Measurements from ENCODE around the gene EGFL6.

The EGFL6 gene

DNA sequence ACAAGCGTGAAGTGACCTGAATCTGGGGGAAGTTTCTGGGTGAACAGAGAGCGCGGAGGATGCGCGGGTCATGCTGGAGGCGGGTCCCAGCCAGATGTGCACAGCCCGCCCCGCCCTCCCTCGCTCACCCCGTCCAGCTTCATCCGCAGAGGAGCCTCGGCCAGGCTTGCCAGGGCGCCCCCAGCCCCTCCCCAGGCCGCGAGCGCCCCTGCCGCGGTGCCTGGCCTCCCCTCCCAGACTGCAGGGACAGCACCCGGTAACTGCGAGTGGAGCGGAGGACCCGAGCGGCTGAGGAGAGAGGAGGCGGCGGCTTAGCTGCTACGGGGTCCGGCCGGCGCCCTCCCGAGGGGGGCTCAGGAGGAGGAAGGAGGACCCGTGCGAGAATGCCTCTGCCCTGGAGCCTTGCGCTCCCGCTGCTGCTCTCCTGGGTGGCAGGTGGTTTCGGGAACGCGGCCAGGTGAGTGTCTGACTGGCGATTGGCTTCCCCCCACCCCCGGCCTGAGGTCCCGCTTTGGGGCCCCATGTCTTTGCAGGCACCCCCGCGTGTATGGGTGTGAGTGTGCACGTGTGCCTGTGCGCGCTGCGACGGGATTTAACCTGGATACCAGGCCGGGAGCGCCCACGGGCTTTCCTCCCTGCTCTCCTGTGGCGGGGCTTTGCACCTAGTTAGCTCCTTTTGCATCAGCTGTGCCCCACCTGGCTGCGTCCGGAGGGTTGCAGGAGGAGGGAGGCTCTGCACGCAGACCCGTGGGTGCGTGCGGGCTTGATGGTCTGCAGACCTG, at the start of gene EGFL6:
TSS of gene EGFL6 (plus strand) at position 123 of the 782 bp plus-strand sequence. CDS start at position 384, 261 bp downstream.
- in situ Hi-C loops (cut with HindIII; ENCODE audit: low sequenced_read_pairs) = no loop called here

DNA sequence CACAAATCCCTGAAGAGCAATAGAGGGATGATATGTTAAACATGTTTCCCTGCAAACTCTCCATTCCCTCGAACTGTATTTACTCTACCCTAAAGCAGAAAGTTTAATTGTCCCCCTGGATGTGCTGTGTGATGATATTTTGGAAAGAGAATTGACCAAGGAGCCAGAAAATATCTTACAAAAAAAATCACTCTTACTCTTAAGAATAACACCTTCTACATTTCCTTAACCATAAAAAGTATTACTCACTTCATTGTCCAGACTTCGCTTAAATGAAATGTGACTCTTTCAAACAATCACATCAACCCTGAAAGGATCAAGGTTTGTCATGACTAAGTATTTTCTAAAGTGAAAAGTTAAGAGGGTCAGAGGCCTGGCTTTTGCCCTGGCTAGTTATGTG, 49.0 kb upstream of the EGFL6 start:
- in situ Hi-C loops (cut with HindIII; ENCODE audit: low sequenced_read_pairs) = no loop called here

- in situ Hi-C loops (cut with HindIII; ENCODE audit: low sequenced_read_pairs) = no loop called here
Observed at GRCh38 chrX:13520936-13521335, 48.5 kb upstream of the EGFL6 start.

GRCh38 chrX:13522811-13523210, 46.6 kb upstream of the EGFL6 start:
- in situ Hi-C loops (cut with HindIII; ENCODE audit: low sequenced_read_pairs) = no loop called here

- in situ Hi-C loops (cut with HindIII; ENCODE audit: low sequenced_read_pairs) = no loop called here
Observed at GRCh38 chrX:13533726-13534125, 35.7 kb upstream of the EGFL6 start.

GRCh38 chrX:13535376-13536165, 33.8 kb upstream of the EGFL6 start:
- in situ Hi-C loops (cut with HindIII; ENCODE audit: low sequenced_read_pairs) = no loop called here

DNA sequence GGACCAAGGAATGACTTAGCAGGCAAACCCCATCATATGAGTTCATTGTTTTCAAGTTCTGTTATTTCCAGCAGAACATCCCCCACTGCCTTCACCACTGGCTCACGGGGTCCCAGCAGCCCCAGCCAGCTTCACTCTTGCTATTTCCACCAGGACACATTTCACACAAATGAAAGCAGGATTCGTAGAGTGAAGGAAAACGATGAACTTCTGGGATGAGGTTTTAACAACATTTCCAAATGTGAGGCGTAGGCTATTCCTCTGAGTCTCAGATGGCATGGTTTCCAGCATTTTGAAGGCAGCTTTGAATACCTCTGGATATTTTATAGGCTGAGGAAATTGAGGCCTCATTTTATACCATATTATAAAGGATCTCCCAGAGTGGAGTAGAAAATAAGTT, 32.9 kb upstream of the EGFL6 start:
- in situ Hi-C loops (cut with HindIII; ENCODE audit: low sequenced_read_pairs) = no loop called here

- in situ Hi-C loops (cut with HindIII; ENCODE audit: low sequenced_read_pairs) = no loop called here
Observed at GRCh38 chrX:13538414-13538813, 31.0 kb upstream of the EGFL6 start.

GRCh38 chrX:13540602-13541001, 28.8 kb upstream of the EGFL6 start:
- in situ Hi-C loops (cut with HindIII; ENCODE audit: low sequenced_read_pairs) = no loop called here

GRCh38 chrX:13545726-13546125, 23.7 kb upstream of the EGFL6 start:
- in situ Hi-C loops (cut with HindIII; ENCODE audit: low sequenced_read_pairs) = no loop called here

GRCh38 chrX:13547671-13548070, 21.7 kb upstream of the EGFL6 start:
- in situ Hi-C loops (cut with HindIII; ENCODE audit: low sequenced_read_pairs) = no loop called here

- in situ Hi-C loops (cut with HindIII; ENCODE audit: low sequenced_read_pairs) = no loop called here
Observed at GRCh38 chrX:13550346-13550745, 19.1 kb upstream of the EGFL6 start.

GRCh38 chrX:13551610-13552009, 17.8 kb upstream of the EGFL6 start:
- in situ Hi-C loops (cut with HindIII; ENCODE audit: low sequenced_read_pairs) = no loop called here

DNA sequence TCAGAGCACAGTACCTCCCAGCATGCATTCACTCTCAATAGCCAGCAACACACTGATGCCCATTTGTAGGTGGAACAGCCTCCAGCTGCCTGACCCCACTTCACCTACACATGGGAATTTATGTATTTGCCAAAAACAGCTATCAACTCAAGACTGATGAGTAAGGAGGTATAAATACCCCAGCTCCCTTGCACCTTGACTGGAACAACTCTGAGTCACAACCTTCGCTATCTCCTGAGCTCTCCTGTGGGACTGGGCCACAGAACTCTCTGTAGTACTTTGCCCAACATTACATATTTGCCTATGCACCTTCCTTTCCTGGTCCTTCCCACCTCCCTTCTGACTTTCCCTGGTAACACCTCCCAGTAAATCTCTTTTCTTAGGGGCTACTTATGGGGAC, 16.5 kb upstream of the EGFL6 start:
- in situ Hi-C loops (cut with HindIII; ENCODE audit: low sequenced_read_pairs) = no loop called here

DNA sequence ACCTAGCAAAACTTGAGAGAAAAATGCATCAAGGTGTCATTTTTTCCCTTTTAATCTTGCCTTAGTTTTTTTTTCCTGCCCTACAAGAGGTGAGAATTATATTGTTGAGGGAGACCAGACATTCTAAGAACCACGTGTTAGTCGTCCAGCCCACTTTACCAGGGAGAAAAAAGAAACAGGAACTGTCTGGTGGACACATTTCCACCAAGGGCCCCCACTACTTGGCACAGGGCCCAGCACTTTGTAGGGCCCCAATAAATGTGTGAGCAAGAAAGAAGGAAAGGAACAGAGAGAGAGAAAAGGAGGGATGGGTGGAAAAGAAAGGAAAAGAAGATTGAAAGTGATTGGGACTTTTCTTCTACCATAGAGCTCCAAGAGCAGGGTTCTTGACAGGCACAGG, 3.9 kb upstream of the EGFL6 start:
- in situ Hi-C loops (cut with HindIII; ENCODE audit: low sequenced_read_pairs) = no loop called here

DNA sequence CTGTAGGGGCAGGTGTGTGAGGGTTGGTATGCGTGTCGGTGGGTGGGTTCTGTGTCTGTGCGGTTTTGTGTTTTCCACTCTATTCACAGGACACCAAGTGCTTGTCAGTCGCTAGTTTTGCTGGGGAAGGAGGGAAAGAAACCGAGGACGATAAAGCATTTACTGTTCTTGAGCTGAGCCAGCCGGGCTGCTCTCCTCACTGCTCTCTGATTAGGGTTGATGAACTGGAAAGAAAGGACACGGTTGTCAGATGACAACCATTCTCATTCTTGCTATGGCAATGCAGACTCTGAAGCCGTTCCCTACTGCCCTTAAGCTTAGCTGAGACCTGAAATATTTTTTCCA, 832 bp downstream of the EGFL6 start:
- in situ Hi-C loops (cut with HindIII; ENCODE audit: low sequenced_read_pairs) = no loop called here

DNA sequence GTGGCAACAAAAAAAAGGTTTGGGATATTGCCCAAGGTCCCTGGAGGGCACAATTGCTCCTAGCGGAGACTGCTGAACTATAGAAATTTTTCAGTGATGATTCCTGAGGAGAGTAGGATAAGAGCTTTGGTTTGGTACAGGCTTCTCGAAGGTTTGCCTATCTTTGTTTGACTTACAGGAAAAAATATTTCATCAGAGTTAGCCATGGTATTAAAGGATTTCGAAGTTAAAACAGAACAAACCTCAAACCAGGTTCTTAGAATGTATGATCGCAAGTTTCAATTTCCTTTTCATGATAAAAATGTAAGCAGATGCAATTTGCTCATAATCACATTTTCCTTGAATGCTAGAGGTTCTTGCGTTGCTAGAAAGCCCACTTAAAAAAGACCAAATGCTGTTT, 1.7 kb downstream of the EGFL6 start:
- in situ Hi-C loops (cut with HindIII; ENCODE audit: low sequenced_read_pairs) = no loop called here

DNA sequence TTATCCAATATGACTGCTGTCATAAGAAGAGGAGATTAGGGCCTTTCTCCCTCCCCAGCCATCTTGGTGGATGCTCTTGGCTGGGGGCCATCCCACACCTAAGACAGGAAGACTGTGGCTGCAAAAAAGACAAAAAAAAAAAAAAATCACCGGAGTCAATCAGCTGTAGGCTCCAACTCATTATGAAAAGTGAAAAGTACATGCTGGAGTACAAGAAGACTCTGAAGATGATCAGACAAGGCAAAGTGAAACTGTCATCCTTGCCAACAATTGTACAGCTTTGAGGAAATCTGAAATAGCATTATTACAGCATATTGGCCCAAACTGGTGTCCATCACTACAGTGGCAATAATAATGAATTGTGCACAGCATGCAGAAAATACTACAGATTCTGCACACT, 5.2 kb downstream of the EGFL6 start:
- in situ Hi-C loops (cut with HindIII; ENCODE audit: low sequenced_read_pairs) = no loop called here

- in situ Hi-C loops (cut with HindIII; ENCODE audit: low sequenced_read_pairs) = no loop called here
Observed at GRCh38 chrX:13579661-13580060, 10.3 kb downstream of the EGFL6 start.

GRCh38 chrX:13581554-13581953, 12.2 kb downstream of the EGFL6 start:
- in situ Hi-C loops (cut with HindIII; ENCODE audit: low sequenced_read_pairs) = no loop called here

DNA sequence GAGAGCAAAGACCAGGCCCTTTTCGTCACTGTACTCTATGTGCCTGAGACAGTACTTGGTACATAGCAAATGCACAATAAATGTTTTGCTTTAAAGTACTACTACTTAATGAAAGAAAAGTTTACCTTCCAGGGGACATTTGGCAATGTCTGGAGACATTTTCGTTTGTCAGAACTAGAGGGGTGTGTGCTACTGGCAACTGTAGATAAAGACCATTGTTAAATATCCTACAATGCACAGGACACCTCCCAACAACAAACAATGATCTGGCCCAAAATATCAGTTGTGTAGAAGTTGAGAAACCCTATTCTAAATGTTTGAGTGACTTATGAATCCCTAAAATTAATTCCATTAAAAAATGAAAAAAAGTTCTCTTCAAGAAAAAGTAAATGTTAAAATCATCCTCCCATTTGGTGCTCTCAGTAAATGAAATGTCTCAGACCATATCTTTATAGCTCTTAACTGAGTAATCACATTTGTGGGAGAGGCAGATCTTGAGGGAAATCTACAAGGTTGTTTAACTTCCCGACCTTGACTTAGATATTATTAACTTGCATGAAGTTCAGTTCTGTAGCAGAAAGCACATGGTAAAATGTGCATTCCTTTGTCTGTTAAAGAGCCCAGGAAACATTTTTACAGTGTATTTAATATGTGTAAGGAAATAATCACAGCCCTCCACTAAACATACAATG, 18.5 kb downstream of the EGFL6 start:
- in situ Hi-C loops (cut with HindIII; ENCODE audit: low sequenced_read_pairs) = no loop called here

DNA sequence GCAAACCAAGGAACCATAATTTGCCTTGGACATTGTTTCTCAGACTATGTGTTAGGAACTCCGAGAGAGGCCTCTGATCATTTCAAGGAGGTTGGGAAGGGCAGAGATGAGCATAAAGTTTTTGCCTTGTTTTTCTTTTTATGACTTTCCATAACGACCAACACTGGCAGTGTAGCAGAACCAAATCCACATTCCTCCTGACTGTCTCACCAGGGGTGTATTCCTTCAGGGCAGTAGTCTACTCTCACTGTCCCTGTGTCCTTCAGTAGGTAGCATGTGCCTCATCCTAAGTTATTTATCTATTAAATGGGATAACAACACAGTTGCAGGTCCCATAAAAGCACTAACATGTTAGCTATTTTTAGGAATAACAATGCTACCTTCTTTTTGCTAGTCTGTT, 20.8 kb downstream of the EGFL6 start:
- in situ Hi-C loops (cut with HindIII; ENCODE audit: low sequenced_read_pairs) = no loop called here

Data from DLD1 (cell line).